Tibial artery (tissue), 4 donors: Measurements from ENCODE around the gene ATP11A.

Experiments used
- DNase-seq, 2 donors: peaks; one replicate each; pipeline ENCODE4 v3.0.0-alpha.2; 2019
- H3K27ac ChIP-seq, 2 donors: fragments of 200-600 bp; sonication (generic) in 1 of 2; 1 replicate in 1 of 2; 2 replicates in 1 of 2; pipeline ENCODE4 v1.5.1; 2018 to 2019; ENCODE audit warnings: mild to moderate bottlenecking in 1 of 2
- H3K27me3 ChIP-seq, 2 donors: fragments of 200-600 bp; sonication (generic) in 1 of 2; one replicate each; pipeline versions ENCODE4 v1.5.1 to v1.6.0; 2016 to 2019
- H3K36me3 ChIP-seq, 3 donors: fragments of 200-600 bp; sonication (generic) in 2 of 3; one replicate each; pipeline ENCODE4 v1.5.1; 2016 to 2019; ENCODE audit warnings: mild to moderate bottlenecking in 2 of 3
- H3K4me1 ChIP-seq, 4 donors: fragments of 200-600 bp; sonication (generic) in 2 of 4; 1 replicate in 3 of 4; 2 replicates in 1 of 4; pipeline ENCODE4 v1.5.1; 2016 to 2019
- H3K4me3 ChIP-seq, 2 donors: fragments of 200-600 bp; sonication (generic) in 1 of 2; 1 replicate in 1 of 2; 2 replicates in 1 of 2; pipeline ENCODE4 v1.5.1; 2018 to 2019; ENCODE audit warnings: mild to moderate bottlenecking in 2 of 2
- H3K9me3 ChIP-seq, 3 donors: fragments of 200-600 bp; sonication (generic) in 1 of 3; one replicate each; pipeline ENCODE4 v1.5.1; 2016 to 2019
- intact Hi-C: fragments of 100-400 bp; cut with DNase I; formaldehyde crosslinking; loops from one replicate; pipeline ENCODE4 v1.15.0; 2023; ENCODE audit warnings: low total_unique reads
- TF ChIP-seq, protein P1 (sequence below), 2 experiments: fragments of 200-600 bp in 1 of 2; fragments of 450-650 bp in 1 of 2; IDR thresholded peaks; one replicate each; pipeline ENCODE4 v1.5.1; 2017 to 2019; ENCODE audit warnings: antibody characterized with exemption in 2 of 2, mild to moderate bottlenecking in 1 of 2, moderate library complexity in 1 of 2

The ATP11A gene

DNA sequence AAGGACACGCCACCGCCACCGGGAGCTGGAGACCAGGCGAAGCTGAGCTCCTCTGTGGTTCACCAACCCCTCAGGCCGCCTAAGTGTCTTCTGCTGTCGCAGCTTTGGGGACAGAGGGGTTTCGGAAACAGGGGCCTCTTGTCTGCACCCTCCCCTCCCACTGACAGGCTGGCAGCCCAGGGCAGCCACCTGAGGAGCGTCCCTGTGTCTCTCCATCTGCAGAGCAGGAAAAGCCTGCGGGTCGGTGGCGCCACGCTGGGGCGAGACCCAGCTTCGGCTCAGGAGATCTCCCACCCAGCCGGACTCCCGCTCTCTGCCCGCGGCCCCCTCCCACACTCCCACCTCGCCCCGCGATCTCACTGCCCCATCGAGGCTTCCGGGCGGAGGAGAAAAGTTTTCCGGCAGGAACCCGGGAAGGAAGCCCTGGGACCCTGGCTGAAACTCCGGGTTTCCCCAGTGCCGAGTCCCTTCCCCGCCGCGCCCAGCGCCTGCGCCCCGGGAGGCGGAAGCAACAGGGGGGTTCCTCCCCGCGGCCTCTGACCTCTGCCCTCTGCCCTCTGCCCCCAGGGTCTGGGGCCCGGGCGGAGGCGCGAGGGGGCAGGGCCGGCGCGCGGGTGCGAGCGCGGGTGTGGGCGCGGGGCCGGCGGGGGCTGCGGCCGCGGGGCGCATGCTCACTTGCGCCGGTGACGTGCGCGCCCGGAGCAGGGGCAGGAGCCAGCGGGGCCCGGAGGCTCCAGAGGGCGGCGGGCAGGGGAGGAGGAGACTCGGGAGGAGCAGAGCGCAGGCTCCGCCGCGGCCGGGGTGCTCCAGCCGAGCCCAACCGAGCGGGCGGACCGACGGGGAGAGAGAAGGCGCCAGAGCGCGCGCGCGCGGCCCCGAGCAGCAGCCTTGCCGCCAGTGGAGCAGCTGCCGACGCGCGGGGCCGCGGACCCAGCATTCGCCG is at the start of gene ATP11A:
TSS of gene ATP11A (plus strand) at position 736 of the 943 bp plus-strand sequence. CDS start 379 bp downstream, outside the sequence.
- H3K27ac ChIP-seq = peak within 1 kb of the TSS; percentile 85
- peaks cover 0 to 20% (median 11%) of the 10 kb centered on the region in 4 donors for H3K4me1 ChIP-seq
- DNase-seq = peak; percentile 86 to 95
- intact Hi-C loops = loop anchor here (5.0 kb wide), 1 partner anchor 97 kb away; no protein-coding TSS in a partner anchor
- no peaks in the 10 kb centered on the region for H3K36me3 ChIP-seq
- no peaks in the 10 kb centered on the region for H3K27me3 ChIP-seq
- peak within 1 kb of the TSS; percentile 72 to 84 for H3K4me3 ChIP-seq
- TF ChIP-seq, protein P1, sequence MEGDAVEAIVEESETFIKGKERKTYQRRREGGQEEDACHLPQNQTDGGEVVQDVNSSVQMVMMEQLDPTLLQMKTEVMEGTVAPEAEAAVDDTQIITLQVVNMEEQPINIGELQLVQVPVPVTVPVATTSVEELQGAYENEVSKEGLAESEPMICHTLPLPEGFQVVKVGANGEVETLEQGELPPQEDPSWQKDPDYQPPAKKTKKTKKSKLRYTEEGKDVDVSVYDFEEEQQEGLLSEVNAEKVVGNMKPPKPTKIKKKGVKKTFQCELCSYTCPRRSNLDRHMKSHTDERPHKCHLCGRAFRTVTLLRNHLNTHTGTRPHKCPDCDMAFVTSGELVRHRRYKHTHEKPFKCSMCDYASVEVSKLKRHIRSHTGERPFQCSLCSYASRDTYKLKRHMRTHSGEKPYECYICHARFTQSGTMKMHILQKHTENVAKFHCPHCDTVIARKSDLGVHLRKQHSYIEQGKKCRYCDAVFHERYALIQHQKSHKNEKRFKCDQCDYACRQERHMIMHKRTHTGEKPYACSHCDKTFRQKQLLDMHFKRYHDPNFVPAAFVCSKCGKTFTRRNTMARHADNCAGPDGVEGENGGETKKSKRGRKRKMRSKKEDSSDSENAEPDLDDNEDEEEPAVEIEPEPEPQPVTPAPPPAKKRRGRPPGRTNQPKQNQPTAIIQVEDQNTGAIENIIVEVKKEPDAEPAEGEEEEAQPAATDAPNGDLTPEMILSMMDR (IDR thresholded peaks at IDR 0.05) = no peak
- no peaks in the 10 kb centered on the region for H3K9me3 ChIP-seq

DNA sequence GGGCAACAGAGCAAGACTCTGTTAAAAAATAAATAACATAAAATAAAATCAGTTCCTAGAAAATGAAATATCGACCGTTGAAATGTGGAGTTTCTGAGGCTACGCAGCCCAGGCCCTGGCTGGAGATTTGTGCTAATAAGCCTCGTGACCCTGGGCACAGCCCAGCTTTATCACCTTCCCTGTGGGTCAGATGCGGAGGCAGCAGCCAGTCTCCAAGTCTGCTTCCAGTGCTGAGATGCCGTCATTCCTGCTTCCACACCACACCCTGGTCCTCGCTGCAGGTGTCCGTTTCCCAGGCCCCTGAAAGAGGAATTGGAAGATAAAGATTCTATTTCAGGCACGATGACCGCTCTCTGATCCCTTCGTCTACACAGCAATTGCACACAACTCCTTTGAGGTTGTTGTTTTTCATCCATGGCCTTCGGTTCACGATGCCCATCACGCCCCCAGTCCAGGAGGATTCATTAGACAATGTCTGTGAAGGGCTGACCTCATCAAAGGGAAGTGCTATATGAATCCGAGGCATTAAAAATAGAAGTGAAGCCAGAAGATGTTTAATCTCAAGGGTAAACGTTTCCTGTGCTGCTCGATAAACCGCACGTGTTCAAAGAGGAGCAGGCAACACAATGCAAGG is 48.3 kb upstream of the ATP11A start:
- H3K4me1 ChIP-seq = no peaks in the 10 kb centered on the region
- intact Hi-C loops = loop anchor here (5.0 kb wide), 1 partner anchor 231 kb away; no protein-coding TSS in a partner anchor
- no peak overlapping the region for H3K27ac ChIP-seq
- peak in 1 of 2 donors; percentile 15 for DNase-seq
- TF ChIP-seq, protein P1 (IDR thresholded peaks at IDR 0.05) = no peak
- H3K36me3 ChIP-seq = no peaks in the 10 kb centered on the region
- no peaks in the 10 kb centered on the region for H3K9me3 ChIP-seq
- no peak overlapping the region for H3K4me3 ChIP-seq
- H3K27me3 ChIP-seq = peaks cover 0 to 59% of the 10 kb centered on the region in 2 donors

DNA sequence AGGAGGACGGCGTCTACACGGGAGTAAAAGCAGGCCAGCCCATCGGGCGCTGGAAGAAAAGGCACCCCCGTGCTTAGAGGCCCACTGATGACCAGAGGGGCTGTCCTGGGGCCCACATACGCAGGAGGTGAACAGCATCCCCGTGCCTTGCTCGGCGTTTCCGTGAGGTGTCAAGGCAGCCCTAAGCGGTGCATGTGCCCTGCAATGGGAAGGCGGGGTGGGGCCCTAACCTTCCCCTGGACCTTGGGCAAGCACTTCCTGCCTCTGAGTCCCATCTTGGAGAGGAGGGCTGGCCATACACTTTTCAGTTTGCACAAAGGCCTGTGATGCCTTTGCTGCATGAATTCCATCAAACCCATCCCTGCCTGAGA is 47.8 kb upstream of the ATP11A start:
- peak in 1 of 2 donors; percentile 53 for DNase-seq
- Histone ChIP-seq H3K9me3 (no peaks in the 10 kb centered on the region), H3K4me3 (no peak overlapping the region), H3K36me3 (no peaks in the 10 kb centered on the region), H3K4me1 (no peaks in the 10 kb centered on the region), H3K27me3 (peaks cover 0 to 54% of the 10 kb centered on the region in 2 donors), H3K27ac (no peak overlapping the region)
- intact Hi-C loops = loop anchor here (5.0 kb wide), 1 partner anchor 230 kb away; no protein-coding TSS in a partner anchor
- TF ChIP-seq, protein P1 (IDR thresholded peaks at IDR 0.05) = no peak

DNA sequence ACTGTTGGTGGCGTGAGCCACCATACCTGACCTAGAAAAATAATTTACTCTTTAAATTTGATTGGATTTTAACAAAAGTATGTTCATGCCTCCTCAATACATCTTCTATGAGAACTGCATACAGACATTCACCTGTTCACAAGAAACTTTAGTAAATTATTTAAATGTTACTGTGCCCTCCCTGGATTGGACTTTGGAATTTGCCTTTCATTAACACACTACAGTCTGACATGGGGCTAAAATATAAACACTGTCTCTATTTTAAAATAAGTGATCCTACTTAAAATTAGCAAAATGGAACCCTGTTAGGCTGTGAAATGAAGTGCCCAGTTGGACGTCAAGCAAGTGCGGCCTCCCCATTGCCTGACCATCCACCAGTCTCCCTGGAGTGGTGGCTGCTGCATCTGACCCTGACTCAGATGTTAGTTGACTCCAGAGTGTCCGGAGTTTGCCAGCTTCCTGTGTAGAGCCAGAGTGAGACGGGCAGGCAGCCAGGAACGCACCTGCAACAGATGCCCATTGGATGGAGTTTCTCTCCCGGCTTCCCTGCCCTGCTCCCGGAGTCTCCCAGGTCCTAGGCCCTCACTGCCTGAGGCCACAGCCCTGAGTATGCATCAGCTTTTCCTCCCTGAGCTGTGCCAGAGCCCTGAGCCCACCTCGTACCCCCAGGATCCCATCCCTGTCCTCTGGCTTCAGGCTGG is 45.9 kb upstream of the ATP11A start:
- TF ChIP-seq, protein P1 (IDR thresholded peaks at IDR 0.05) = no peak
- Histone ChIP-seq H3K9me3 (no peaks in the 10 kb centered on the region), H3K27ac (no peak overlapping the region), H3K27me3 (peaks cover 0 to 36% of the 10 kb centered on the region in 2 donors), H3K4me3 (no peak overlapping the region), H3K4me1 (no peaks in the 10 kb centered on the region), H3K36me3 (no peaks in the 10 kb centered on the region)
- intact Hi-C loops = loop anchor here (5.0 kb wide), 1 partner anchor 228 kb away; no protein-coding TSS in a partner anchor
- no peak for DNase-seq

DNA sequence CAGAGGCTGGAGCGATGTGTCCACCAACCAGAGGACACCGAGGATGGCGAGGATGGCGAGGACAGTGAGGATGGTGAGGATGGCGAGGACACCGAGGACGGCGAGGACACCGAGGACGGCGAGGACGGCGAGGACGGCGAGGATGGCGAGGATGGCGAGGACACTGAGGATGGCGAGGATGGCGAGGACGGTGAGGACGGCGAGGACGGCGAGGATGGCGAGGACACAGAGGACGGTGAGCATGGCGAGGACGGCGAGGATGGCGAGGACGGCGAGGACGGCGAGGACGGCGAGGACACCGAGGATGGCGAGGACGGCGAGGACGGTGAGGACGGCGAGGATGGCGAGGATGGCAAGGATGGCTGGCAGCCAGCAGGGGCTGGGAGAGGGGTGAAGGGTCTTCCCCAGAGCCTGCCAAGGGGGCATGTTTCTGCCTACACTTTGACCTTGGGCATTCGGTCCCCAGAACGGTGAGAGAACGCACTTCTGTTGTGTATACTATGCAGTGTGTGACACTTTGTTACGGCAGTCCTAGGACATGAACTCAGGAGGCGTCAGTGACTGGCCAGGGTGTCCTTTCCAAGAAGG is 44.4 kb upstream of the ATP11A start:
- Histone ChIP-seq H3K36me3 (no peaks in the 10 kb centered on the region), H3K9me3 (no peaks in the 10 kb centered on the region), H3K4me1 (no peaks in the 10 kb centered on the region), H3K27me3 (peaks cover 0 to 22% of the 10 kb centered on the region in 2 donors), H3K27ac (no peak overlapping the region), H3K4me3 (no peak overlapping the region)
- DNase-seq = no peak
- TF ChIP-seq, protein P1 (IDR thresholded peaks at IDR 0.05) = no peak
- intact Hi-C loops = no loop called here
